Stomach (tissue), 4 donors: ENCODE results near the gene AIP.

Source experiments
- CTCF ChIP-seq, 7 experiments: fragments of 450-650 bp in 4 of 7; fragments of 200-600 bp in 3 of 7; sonication (generic) in 3 of 7; IDR thresholded peaks; one replicate each; pipeline ENCODE4 v1.5.1; 2016 to 2019; ENCODE audit warnings: antibody characterized with exemption in 7 of 7, control low read depth in 2 of 7, mild to moderate bottlenecking in 1 of 7
- EP300 ChIP-seq: sonication (generic); formaldehyde crosslinking; IDR thresholded peaks from one replicate; pipeline ENCODE4 v1.6.1; 2017; ENCODE audit warnings: antibody characterized with exemption
- POLR2A ChIP-seq, 4 donors: fragments of 450-650 bp; IDR thresholded peaks; one replicate each; pipeline ENCODE4 v1.6.1; 2016; ENCODE audit warnings: antibody characterized with exemption in 4 of 4, control low read depth in 2 of 4, mild to moderate bottlenecking in 1 of 4, moderate library complexity in 1 of 4
- POLR2AphosphoS5 ChIP-seq, 3 donors: sonication (generic); formaldehyde crosslinking; IDR thresholded peaks; one replicate each; pipeline ENCODE4 v1.6.1; 2016; ENCODE audit warnings: antibody characterized with exemption in 3 of 3

DNA sequence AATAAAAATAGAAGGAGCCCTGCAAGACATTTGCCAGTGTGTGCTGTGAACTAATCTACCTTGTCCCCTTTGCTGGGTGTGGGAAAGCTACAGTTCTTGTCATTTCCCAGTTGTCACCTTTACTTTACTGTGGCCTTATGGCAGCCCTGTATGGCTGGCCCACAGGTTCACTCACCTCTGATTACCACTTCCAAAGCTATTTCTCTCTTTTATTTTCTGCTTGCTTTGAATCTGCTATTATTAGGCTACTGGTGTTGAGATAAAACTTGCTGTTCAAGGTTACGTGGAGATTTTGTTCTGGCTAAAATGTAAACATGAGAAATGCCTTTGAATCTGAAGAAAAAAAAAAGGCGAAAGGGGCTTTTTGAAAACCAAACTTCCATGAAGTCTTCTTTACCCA lies 50.1 kb downstream of the AIP start:
- no peak for TF ChIP-seq POLR2A (IDR thresholded peaks at IDR 0.05)
- TF ChIP-seq CTCF (IDR thresholded peaks at IDR 0.05) = no peak
- TF ChIP-seq POLR2AphosphoS5 (IDR thresholded peaks at IDR 0.05) = no peak
- TF ChIP-seq EP300 = no peak
